ENCODE measurements around the gene SDC3.

- TF ChIP-seq SP1 (IDR thresholded peaks at IDR 0.05; ENCODE audit: low read depth, low read length) (no peak), ZNF274 (IDR thresholded peaks at IDR 0.05; ENCODE audit: borderline replicate concordance, extremely low read depth, low read length) (no peak)
Measured at GRCh38 chr1:30857062-30857461, 51.5 kb downstream of the SDC3 start.
